ENCODE results near the gene IFNA21.
"Not testable (repeated sequence)": the region's sequence is repeated elsewhere in the genome, so short reads cannot be mapped to it uniquely, and the experiment has no call there.

The IFNA21 gene

DNA sequence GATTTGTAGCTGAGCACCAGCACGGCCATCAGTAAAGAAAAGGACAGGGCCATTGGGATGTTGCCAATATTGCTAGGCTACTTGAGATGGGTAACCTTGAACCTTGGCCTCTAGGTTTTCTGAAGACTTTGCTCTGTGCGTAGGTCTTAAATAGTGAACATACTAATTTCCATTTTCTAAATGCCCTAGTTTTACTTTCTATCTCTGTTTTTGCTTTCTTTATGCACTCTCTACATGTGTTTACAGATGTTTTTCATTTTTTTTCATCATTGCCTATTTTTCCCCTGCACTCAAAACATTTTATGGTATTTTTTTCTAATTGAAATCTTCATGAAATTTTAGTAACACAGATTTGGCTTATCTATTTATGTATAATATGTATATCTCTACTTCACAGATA, at the start of gene IFNA21:
Gene IFNA21 (minus strand): TSS at position 101 of the 400 bp plus-strand sequence. CDS start 48 bp downstream, at position 53.
- DNase-seq, result not testable (repeated sequence)

DNA sequence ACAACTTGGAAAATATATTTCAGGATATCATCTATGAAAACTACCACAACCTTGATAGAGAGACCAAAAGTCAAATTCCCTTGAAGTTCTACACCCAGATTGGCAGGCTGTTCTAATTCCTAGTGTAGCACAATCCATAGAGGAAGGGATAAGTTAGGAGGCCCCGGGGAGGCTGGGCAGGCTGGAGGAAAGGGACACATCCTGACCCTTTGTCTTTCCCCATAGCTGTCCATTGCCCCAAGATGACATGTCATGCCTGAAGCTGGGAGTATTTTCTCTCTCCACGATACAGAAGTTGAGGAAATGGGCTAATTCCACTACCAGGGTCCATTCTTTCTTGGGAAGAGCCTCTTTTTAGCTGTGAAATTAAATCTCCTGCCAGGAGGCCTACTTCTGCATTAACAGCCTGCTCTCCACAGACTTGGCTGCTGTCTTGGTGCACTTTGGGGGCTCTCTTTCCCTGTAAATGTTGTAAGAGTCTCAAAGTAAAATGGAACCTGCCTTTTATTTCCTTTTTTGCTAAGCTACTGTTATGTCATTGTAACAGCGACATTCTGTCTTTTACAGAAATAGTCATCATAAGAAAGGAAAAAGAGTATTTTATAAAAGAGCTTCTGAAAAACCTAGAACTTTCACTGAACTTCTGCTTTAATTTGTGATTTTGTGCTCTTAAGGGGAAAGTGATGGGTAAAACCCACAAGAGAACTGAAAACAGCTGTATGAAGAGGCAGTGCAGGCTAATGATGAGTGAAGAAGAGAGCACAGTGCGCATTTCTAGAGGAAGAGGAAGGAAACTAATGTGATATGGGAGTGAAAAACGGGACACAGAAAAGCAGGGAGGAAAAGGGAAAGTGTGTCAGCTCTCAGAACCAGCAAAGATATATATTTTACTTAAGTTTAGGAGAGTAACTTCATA, 47.2 kb upstream of the IFNA21 start:
- peak; percentile 2 for DNase-seq

DNA sequence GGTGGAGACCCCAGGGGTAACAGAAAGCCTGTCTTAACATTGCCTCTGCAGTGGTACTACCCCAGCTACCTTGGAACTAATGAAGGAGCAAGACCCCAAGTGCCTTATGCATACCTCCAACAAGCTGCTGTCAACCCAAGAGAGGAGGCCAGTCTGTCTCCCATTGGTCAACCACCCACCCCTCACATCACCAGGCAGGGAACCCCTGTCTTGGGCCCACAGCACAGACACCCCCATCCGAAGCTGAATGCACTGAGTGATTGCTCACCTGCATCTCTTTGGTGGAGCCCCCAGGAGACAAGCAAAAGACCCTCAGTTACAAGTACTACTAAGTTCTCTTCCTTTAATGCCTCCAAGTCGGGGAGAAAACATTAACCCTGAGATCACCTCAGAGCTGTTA, 45.7 kb upstream of the IFNA21 start:
- not testable (repeated sequence) for DNase-seq

DNA sequence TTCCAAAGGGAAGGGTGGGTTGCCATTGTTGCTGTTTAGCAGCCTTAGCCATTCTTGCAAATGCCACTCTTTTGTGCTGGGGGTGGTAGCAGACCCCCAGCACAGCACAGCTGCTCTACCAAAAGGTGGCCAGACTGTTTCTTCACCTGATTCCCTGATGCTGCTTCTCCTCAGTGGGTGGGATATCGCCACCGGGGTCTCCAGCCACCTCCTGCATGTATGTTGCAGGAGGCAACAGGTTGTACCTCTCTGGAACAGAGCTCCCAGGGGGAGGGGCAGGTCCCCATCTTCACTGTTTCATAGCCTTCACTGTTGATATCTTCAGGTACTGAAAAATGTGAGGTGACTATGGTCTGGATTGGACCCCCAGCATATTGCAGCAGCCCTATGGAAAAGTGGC, 44.3 kb upstream of the IFNA21 start:
- DNase-seq, result not testable (repeated sequence)

DNA sequence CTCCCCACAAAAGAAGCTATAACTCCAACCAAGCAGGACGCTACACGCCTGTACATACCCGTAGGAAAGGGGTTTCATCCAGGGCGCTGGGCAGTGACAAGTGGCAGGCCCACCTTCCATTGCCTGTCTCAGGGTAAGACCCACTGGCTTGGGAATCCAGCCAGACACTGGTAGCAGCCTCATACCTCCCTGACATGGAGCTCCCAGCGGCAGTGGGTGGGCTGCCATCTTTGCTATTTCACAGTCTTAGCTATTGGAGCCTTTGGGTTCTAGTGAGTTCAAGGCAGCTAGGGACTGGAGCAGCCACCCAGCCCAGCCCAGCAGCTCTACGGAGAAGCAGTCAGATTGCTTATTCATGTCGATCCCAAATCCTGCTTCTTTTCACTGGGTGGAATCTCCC, 43.9 kb upstream of the IFNA21 start:
- DNase-seq, result no peak

DNA sequence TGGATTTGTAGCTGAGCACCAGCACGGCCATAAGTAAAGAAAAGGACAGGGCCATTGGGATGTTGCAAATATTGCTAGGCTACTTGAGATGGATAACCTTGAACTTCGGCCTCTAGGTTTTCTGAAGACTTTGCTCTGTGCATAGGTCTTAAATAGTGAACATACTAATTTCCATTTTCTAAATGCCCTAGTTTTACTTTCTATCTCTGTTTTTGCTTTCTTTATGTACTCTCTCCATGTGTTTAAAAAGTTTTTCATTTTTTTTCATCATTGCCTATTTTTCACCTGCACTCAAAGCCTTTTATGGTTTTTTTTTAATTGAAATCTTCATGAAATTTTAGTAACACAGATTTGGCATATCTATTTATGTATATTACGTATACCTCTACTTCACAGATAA, 40.6 kb upstream of the IFNA21 start, which contains the start of gene IFNA10:
Gene IFNA10 (minus strand): TSS at position 101 of the 400 bp plus-strand sequence. CDS start 46 bp downstream, at position 55.
- not testable (repeated sequence) for DNase-seq

DNA sequence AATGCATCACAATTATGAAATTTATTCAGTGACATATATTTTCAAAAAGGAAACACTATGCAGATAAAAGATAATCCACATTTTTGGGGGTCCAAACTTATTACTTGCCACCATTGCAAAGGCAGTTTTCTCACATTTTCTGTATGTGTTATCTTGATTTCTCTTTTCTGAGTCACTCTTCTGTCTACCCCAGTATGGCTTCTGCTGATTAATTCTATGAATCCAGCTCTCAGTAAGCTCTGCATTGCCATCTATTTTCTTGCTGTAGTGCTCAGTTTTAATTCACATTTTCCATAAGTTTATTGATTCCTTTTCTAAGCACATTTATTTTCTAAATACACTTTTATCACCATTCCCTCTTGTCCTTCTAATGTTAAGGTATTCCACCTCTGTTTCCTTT, 38.7 kb upstream of the IFNA21 start:
- DNase-seq, result no peak

DNA sequence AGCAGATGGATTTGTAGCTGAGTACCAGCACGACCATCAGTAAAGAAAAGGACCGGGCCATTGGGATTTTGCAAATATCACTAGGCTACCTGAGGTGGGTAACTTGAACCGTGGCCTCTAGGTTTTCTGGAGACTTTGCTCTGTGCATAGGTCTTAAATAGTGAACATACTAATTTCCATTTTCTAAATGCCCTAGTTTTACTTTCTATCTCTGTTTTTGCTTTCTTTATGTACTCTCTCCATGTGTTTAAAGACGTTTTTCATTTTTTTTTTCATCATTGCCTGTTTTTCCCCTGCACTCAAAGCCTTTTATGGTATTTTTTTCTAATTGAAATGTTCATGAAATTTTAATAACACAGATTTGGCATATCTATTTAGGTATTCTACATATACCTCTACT, 35.6 kb upstream of the IFNA21 start, which contains the start of gene IFNA7:
Gene IFNA7 (minus strand): TSS at position 101 of the 400 bp plus-strand sequence. CDS start 40 bp downstream, at position 61.
- not testable (repeated sequence) for DNase-seq

DNA sequence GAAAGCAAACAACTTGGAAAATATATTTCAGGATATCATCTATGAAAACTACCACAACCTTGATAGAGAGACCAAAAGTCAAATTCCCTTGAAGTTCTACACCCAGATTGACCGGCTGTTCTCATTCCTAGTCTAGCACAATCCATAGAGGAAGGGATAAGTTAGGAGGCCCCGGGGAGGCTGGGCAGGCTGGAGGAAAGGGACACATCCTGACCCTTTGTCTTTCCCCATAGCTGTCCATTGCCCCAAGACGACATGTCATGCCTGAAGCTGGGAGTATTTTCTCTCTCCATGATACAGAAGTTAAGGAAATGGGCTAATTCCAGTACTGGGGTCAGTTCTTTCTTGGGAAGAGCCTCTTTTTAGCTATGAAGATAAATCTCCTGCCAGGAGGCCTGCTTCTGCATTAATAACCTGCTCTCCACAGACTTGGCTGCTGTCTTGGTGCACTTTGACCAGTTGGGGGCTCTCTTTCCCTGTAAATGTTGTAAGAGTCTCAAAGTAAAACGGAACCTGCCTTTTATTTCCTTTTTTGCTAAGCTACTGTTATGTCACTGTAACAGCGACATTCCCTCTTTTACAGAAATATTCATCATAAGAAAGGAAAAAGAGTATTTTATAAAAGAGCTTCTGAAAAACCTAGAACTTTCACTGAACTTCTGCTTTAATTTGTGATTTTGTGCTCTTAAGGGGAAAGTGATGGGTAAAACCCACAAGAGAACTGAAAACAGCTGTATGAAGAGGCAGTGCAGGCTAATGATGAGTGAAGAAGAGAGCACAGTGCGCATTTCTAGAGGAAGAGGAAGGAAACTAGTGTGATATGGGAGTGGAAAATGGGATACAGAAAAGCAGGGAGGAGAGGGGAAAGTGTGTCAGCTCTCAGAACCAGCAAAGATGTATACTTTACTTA, 28.7 kb upstream of the IFNA21 start:
- peak; percentile 32 for DNase-seq

DNA sequence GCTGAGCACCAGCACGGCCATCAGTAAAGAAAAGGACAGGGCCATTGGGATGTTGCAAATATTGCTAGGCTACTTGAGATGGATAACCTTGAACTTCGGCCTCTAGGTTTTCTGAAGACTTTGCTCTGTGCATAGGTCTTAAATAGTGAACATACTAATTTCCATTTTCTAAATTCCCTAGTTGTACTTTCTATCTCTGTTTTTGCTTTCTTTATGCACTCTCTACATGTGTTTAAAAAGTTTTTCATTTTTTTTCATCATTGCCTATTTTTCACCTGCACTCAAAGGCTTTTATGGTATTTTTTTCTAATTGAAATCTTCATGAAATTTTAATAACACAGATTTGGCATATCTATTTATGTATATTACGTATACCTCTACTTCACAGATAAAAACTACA, 21.0 kb upstream of the IFNA21 start, which contains the start of gene IFNA4:
Gene IFNA4 (minus strand): TSS at position 101 of the 400 bp plus-strand sequence. CDS start 56 bp downstream, at position 45.
- DNase-seq, result not testable (repeated sequence)

DNA sequence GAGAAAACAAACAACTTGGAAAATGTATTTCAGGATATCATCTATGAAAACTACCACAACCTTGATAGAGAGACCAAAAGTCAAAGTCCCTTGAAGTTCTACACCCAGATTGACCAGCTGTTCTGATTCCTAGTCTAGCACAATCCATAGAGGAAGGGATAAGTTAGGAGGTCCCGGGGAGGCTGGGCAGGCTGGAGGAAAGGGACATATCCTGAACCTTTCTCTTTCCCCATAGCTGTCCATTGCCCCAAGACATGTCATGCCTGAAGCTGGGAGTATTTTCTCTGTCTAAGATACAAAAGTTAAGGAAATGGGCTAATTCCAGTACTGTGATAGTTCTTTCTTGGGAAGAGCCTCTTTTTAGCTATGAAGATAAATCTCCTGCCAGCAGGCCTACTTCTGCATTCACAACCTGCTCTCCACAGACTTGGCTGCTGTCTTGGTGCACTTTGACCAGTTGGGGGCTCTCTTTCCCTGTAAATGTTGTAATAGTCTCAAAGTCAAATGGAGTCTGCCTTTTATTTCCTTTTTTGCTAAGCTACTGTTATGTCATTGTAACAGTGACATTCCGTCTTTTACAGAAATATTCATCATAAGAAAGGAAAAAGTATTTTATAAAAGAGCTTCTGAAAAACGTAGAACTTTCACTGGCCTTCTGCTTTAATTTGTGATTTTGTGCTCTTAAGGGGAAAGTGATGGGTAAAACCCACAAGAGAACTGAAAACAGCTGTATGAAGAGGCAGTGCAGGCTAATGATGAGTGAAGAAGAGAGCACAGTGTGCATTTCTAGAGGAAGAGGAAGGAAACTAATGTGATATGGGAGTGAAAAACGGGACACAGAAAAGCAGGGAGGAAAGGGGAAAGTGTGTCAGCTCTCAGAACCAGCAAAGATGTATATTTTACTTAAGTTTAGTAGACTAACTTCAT, 16.6 kb upstream of the IFNA21 start:
- peak; percentile 47 for DNase-seq

DNA sequence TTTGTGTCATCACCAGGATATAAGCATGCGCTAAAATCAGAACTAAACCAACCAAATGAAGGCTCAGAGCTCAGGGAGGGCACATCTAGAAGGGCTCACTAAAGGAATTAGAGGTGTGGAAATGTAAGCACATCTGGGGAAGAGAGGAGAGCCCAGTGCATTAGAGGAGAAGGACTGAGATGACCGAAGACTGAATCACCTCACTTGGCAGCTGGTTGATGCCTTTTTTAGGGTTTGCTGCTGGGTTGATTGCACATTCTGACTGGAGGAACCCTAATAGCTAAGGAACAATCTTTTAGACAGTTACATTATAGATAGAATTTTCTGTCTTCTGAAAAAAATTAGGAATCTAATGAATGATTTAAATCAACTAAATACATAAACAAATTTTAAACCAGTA, 8.2 kb upstream of the IFNA21 start:
- DNase-seq, result no peak

DNA sequence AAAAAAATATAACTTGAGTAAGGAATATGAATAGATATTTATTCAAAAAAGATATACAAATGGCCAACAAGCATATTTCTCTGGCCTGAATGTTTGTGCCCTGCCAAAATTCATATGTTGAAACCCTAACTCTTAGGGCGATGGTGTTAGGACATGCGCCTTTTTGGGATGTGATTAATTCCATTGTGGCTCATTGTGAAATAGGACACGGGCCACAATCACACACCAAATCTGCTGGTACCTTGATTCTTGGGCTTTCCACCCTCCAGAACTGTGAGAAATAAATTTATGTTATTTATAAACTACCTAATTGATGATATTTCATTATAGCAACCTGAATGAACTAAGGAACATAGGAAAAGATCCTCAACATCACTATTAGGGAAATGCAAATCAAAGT, 5.7 kb upstream of the IFNA21 start:
- DNase-seq, result no peak

DNA sequence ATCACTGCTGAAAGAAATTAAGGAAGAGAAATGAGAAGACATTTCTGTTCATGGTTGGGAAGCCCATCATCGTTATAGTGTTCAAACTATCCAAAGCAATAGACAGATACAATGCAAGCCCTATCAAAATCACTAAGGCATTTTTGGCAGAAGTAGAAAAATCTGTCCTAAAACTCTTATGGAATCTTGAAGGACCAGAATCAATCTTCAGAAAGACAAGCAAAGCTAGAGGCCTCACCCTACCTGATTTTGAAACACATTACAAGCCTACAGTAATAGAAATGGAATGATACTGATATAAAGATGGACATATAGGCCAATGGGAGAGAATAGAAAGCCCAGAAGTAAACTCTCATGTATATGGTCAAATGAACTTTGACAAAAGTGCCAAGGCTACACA, 4.9 kb upstream of the IFNA21 start:
- DNase-seq, result no peak

DNA sequence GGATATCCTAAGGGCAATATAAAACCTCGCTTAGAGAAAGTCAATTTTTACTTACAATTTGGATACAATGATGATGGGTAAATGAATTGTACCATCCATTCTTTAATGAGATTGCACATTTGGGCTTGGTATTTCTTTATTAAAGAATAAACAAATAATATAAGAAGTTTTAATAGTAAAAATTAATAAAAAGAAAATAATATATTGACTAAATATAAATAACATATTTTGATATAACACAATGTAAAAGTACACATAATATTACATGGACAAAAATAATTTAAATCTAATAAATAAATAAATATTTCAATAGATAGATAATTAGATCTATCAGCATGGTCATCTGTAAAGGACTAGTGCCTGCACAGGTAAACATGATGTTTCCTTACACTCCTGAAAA, 944 bp downstream of the IFNA21 start:
- no peak for DNase-seq

DNA sequence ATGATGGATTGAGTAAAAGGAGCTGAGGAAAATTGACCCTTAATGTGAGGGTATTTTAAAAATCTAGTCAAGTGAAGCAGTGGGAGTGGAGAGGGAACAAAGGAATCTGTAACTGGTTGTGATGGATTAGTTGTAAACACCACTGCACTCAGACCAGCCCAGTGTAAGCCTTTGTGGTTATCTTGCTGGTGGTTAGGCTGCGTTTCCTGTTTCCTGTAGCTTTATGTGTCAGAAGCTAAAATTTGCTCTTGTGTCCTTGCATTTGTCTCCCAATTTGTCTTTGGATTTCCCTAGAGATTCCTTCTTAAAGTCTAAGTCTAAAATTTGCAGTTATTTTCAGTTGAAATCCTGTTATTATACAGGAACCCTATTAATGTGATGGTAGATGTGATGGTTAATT, 6.3 kb downstream of the IFNA21 start:
- DNase-seq, result peak; percentile 59

DNA sequence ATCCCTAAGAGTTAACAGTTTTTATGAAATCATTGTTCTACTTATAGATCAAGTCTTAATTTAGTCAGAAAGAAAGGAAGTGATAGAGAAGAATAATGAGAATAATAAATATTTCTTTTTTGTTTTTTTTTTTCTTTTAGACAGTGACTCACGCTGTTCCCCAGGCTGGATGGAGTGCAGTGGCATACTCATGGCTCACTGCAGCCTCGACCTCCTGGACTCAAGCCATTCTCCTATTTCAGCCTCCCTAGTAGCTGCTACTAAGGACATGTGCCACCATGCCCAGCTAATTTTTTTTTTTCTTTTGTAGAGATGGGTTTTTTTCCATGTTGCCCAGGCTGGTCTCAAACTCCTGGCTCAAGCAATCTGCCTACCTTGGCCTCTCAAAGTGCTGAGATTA, 11.0 kb downstream of the IFNA21 start:
- no peak for DNase-seq

DNA sequence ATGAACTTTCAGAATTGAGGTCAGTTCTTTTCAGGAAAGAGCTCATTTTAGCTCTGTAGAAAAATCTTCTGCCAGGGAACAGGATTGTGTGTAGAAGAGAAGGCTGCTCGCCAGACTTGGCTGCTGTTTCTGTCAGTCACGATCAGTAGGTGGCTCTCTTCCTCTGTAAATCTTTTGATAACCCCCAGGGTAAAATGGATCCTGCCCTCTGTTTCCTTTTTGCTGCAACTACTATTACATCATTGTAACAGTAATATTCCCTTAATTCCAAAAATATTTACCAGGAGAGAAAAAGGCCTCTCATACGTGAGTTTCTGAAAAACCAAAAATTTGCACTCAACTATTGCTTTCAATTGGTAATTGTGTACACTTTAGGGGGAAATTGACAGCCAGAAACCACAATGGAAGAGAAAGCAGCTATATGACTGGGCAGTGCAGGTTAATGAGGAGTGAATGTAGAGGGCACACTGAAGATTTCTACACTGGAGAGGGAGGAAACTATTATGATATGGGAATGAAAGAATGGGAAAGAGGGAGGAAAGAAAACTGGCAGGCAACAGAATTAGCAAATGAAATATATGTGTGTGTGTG, 12.3 kb downstream of the IFNA21 start:
- peak; percentile 32 for DNase-seq

DNA sequence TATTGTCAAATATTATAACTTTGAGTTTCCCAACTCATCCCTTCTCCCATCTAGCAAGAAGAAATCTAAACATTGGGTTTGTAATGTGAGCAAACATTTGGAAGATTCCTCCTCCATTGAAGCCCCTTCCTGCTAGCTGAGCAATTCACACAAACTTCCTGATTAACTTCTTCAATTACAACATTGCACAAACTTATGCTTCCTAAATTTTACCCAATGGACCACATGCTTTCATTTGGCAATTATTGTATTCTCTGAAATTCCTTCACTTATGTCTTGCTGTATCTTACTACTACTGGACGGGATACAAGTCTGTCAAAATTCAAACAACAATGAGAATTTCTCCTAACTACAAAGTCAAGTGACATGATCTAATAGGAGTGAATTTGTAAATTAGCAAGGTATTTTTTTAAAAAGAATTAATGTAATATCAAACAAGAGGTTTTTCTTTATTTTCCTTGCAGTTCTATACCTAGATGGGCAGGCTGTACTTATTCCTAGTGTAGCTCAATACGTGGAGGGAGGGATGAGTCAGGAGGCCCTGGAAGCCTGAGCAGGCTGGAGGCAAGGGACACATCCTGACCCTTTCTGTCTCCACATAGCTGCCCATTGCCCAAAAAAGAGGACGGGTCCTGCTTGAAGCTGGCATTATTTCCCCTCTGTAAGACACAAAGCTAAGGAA, 13.0 kb downstream of the IFNA21 start:
- no peak for DNase-seq

DNA sequence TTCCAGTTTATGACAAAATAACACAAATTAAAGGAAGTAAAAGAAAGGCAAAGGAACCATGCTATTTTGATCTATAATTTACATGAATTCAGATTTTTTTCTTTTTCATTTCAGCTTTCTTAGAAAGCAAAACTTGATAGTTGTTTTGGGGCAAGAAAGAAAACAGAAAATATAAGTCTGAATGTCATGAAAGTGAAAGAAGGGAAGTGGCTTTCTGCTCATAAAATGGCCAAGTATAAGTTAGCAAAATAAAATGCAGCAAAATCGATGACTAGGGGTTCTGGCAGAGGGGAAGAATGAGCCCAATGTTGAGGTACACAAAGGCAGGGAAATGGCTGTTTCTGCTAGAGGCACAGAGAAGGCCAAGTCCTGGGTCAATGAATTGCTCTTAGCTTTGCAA, 21.9 kb downstream of the IFNA21 start:
- no peak for DNase-seq

DNA sequence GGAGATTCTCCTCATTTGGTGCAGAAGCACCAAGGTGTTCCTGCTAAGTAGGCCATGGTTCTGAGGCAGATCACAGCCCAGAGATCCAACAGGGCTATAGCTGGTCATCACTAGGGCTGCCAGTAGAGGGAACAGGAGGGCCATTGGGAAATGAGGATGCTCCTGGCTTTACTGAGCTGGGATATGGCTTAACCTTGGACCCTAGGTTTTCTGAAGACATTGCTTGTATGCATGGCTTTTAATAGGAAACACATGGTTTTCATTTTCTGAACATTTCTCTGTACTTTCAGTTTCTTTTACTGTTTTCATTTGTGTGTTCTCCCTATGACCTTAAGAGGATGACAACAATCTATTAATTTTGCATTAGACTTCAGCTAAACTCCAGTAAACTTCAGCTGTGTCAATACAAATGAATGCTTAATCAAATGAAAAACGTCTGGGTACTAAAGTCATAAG, 25.0 kb downstream of the IFNA21 start, which contains the start of gene IFNW1:
Gene IFNW1 (minus strand): TSS at position 406 of the 456 bp plus-strand sequence. CDS start 262 bp downstream, at position 144.
- DNase-seq, result no peak
